Mucosa of rectum (tissue), 2 donors: Measurements from ENCODE around the gene IP6K3.

Source experiments
- H3K27ac ChIP-seq, 2 donors: one replicate each; pipeline ENCODE4 v1.7.0; 2013; ENCODE audit warnings: inconsistent platforms in 2 of 2, low read depth in 2 of 2, low read length in 2 of 2
- H3K27me3 ChIP-seq, 2 donors: one replicate each; pipeline ENCODE4 v1.7.0; 2013; ENCODE audit warnings: low read length in 2 of 2; ENCODE audit not compliant: control insufficient read depth in 2 of 2, insufficient read depth in 2 of 2
- H3K36me3 ChIP-seq, 2 donors: one replicate each; pipeline ENCODE4 v1.7.0; 2013; ENCODE audit warnings: low read length in 2 of 2; ENCODE audit not compliant: control insufficient read depth in 2 of 2, insufficient read depth in 2 of 2
- H3K4me1 ChIP-seq, 2 donors: one replicate each; pipeline ENCODE4 v1.7.0; 2013; ENCODE audit warnings: low read length in 2 of 2, mild to moderate bottlenecking in 1 of 2; ENCODE audit not compliant: control insufficient read depth in 2 of 2, insufficient read depth in 2 of 2
- H3K4me3 ChIP-seq, 2 donors: one replicate each; pipeline ENCODE4 v1.7.0; 2013; ENCODE audit warnings: low read length in 2 of 2
- H3K9ac ChIP-seq, 2 donors: one replicate each; pipeline ENCODE4 v1.7.0; 2013; ENCODE audit warnings: low read length in 2 of 2, low read depth in 1 of 2, mild to moderate bottlenecking in 1 of 2
- H3K9me3 ChIP-seq, 2 donors: one replicate each; pipeline ENCODE4 v1.7.0; 2013; ENCODE audit warnings: low read length in 2 of 2; ENCODE audit not compliant: control insufficient read depth in 2 of 2
- donor health status: healthy.
- donor health status: Normal muscosa, but diverticular disease.

IP6K3 gene

DNA sequence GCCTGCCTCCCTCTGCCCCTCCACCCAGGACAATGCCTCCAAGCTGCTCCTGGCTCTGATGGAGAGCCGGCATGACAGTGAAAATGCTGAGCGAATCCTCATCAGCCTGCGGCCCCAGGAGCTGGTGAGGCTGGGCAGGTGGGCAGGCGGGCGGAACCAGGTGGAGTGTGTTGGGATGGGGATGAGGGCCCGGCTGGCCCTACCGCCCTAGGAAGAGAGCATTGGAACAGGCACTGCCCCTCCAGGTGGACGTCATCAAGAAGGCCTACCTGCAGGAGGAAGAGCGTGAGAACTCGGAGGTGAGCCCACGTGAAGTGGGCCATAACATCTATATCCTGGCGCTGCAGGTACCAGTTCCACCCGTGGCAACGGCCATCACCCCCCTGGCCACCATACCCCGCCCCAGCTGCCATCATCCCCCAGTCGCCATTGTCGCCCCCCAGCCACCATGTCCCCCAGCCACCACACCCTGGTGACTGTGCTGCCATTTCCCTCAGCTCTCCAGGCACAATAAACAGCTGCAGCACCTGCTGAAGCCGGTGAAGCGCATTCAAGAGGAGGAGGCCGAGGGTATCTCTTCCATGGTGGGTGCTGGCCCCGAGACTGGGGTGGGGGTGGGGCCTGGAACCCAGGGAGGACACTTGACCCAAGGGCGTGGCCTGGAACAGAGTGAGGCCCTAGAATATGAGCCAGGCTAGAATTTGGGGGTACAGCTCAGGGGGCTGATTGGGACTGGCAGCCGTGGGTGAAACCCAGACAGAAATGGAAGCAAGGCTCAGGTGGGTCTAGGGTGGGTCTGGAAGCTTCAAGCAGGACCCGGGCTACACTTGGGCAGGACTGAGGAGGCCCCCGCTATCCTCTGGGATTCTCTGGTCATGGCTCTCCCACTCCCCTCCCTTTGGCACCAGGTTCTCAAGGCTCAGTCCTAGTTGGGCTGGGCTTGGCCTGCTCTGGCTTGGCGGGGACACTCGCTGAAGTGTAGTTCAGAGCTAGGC, 59.4 kb downstream of the IP6K3 start:
- peaks cover 82 to 87% of the 10 kb centered on the region in 2 donors for H3K36me3 ChIP-seq
- H3K9ac ChIP-seq, result no peak overlapping the region
- no peak overlapping the region for H3K4me3 ChIP-seq
- H3K4me1 ChIP-seq, result no peaks in the 10 kb centered on the region
- H3K9me3 ChIP-seq, result no peaks in the 10 kb centered on the region
- no peak overlapping the region for H3K27ac ChIP-seq
- H3K27me3 ChIP-seq, result no peaks in the 10 kb centered on the region

DNA sequence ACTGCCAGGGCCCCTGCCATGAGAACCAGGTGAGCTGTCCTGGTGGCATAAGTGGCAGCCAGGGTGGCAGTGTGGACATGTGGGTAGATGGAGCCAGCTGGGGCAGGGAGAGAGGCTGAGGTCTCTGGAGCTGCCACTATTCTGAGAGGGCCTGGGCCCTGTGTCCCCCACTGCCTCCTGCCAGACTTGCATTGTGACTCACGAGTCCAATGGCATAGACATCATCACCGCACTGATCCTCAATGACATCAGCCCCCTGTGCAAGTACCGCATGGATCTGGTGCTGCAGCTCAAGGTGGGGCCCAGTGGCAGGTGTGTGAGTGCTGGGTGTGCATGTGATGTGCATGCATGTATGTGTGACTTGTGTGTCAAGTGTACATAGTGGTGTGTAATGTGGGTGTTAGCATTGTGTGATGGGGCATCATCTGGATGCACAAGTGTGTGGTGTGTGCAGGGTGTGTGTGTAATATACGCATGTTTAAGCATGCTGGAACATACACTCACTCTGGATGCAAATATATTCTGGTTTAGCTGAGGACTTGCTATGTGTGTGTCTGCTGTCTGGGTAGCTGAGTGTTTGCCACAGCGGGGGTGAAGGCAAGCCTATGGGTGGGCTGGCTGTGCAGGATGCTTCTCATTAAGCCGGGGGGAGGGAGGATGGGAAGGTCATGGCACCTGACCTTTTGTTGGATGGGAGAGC, 60.3 kb downstream of the IP6K3 start:
- H3K36me3 ChIP-seq, result peaks cover 76 to 87% of the 10 kb centered on the region in 2 donors
- H3K27me3 ChIP-seq, result no peaks in the 10 kb centered on the region
- no peaks in the 10 kb centered on the region for H3K4me1 ChIP-seq
- no peak overlapping the region for H3K4me3 ChIP-seq
- H3K9ac ChIP-seq, result no peak overlapping the region
- no peak overlapping the region for H3K27ac ChIP-seq
- no peaks in the 10 kb centered on the region for H3K9me3 ChIP-seq

DNA sequence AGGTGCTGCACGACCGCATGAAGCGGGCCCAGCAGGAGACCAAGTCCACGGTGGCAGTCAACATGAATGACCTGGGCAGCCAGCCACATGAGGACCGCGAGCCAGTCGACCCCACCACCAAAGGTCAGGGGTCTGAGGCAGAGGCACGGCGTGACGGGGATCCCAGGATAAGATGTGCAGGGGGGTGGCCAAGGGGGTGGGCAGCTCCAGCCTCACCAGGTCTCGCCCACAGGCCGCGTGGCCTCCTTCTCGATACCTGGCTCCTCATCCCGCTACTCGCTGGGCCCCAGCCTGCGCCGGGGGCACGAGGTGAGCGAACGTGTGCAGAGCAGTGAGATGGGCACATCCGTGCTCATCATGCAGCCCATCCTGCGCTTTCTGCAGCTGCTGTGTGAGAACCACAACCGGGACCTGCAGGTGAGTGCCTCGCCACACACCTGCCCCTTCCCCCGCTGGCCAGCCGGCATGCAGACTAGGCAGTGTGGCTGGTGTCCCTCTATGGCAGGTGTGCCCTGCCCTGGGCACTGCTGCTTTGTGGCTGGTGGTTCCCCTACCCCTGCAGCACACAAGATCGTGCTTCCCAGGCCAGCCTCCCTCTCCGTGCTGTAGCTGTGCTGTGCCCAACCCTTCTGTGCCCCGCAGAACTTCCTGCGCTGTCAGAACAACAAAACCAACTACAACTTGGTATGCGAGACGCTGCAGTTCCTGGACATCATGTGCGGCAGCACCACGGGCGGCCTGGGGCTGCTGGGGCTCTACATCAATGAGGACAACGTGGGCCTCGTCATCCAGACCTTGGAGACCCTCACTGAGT, 61.1 kb downstream of the IP6K3 start:
- Histone ChIP-seq H3K4me3 (no peak overlapping the region), H3K27ac (no peak overlapping the region), H3K27me3 (no peaks in the 10 kb centered on the region), H3K36me3 (peaks cover 72 to 85% of the 10 kb centered on the region in 2 donors), H3K9me3 (no peaks in the 10 kb centered on the region), H3K9ac (no peak overlapping the region), H3K4me1 (no peaks in the 10 kb centered on the region)

DNA sequence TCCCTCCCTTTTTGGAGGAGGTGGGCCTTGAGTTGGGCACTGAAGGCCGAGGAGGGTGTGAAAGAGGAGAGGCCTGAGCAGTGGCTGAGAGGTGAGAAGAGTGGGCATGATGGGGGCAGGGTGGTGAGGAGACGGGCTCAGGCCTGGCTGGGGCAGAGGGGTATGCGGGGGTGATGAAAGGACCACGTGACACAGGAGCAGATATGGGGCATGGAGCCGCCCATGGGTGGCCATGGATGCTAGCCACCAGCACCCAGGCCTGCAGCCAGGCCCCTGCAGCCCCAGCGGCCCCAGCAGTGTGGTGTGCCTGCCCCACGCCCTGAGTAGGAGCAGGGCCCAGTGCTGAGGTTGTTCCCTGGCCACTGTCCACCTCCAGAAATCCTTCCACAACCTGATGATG, 61.7 kb downstream of the IP6K3 start:
- H3K27ac ChIP-seq, result no peak overlapping the region
- no peaks in the 10 kb centered on the region for H3K9me3 ChIP-seq
- H3K9ac ChIP-seq, result no peak overlapping the region
- H3K27me3 ChIP-seq, result no peaks in the 10 kb centered on the region
- peaks cover 73 to 85% of the 10 kb centered on the region in 2 donors for H3K36me3 ChIP-seq
- no peak overlapping the region for H3K4me3 ChIP-seq
- no peaks in the 10 kb centered on the region for H3K4me1 ChIP-seq

DNA sequence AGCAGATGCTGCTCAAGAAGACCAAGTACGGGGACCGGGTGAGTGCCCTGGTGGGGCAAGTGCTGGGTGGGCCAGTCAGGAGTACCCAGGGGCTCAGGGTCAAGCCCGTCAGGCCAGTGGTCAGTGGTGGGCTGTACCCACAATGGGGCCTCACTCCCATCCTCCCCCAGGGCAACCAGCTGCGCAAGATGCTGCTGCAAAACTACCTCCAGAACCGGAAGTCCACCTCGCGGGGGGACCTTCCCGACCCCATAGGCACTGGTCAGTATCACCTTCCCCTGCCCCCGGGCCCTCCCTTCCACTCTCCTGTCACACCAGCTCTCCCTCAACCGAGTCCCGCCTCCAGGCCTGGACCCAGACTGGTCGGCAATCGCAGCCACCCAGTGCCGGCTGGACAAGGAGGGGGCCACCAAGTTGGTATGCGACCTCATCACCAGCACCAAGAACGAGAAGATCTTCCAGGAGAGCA, 62.2 kb downstream of the IP6K3 start:
- no peaks in the 10 kb centered on the region for H3K4me1 ChIP-seq
- H3K9me3 ChIP-seq, result no peaks in the 10 kb centered on the region
- no peaks in the 10 kb centered on the region for H3K27me3 ChIP-seq
- H3K27ac ChIP-seq, result no peak overlapping the region
- no peak overlapping the region for H3K9ac ChIP-seq
- H3K36me3 ChIP-seq, result peaks cover 73 to 85% of the 10 kb centered on the region in 2 donors
- H3K4me3 ChIP-seq, result no peak overlapping the region

DNA sequence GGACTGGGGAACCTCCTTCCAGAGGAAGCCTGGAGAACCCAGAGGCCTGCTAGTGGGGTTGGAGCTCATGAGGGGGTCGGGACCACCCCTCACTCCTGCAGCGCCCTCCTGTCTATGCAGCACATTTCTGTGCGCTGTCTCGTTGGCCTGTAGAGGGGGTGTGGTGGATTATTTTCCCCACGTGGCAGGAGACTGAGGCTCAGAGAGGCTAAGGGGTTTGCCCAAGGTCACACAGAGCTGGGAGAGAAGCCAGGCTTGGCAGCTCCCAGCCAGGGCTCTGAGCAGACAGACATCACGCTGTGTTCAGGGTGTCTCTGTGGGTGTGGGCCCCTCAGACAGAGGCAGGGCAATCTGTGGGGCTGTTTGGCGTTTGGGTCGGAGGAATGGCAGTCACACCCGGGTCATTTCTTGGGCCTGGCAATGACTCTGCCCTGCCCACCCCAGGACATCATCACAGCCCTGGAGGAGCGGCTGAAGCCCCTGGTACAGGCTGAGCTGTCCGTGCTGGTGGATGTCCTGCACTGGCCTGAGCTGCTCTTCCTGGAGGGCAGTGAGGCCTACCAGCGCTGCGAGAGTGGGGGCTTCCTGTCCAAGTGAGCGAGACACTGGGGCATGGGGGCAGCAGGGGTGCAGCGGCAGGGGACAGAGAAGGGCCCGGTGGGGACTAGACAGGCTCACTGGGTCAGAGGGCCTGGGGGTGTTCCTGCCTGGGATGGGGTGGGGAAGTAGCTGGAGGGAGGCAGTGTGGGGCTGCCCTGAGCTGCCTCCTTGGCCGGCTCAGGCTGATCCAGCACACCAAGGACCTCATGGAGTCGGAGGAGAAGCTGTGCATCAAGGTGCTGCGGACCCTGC, 62.9 kb downstream of the IP6K3 start:
- Histone ChIP-seq H3K27ac (no peak overlapping the region), H3K36me3 (peaks cover 71 to 84% of the 10 kb centered on the region in 2 donors), H3K9ac (no peak overlapping the region), H3K4me3 (no peak overlapping the region), H3K9me3 (no peaks in the 10 kb centered on the region), H3K27me3 (no peaks in the 10 kb centered on the region), H3K4me1 (no peaks in the 10 kb centered on the region)

DNA sequence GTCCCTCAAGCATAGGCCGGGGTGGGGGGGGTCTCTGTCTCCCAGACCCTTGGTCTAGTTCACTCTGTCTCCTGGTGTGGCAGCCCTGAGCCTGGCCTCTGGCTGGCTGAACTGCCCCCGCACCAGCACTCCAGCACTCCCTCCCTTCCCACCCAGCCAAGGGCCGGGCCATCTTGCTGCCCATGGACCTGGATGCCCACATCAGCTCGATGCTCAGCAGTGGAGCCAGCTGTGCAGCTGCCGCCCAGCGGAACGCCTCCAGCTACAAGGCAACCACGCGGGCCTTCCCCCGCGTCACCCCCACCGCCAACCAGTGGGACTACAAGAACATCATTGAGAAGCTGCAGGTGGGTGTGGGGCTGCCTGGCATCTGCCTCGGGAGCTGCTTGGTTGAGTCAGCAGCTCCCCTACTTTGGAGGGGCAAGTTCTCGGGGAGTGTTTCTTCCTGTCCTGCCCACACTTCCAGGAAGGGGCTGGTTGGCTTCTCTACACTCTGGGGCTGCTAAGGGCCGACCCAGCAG, 63.6 kb downstream of the IP6K3 start:
- Histone ChIP-seq H3K36me3 (peaks cover 71 to 83% of the 10 kb centered on the region in 2 donors), H3K4me3 (no peak overlapping the region), H3K9me3 (no peaks in the 10 kb centered on the region), H3K27me3 (no peaks in the 10 kb centered on the region), H3K9ac (no peak overlapping the region), H3K4me1 (no peaks in the 10 kb centered on the region), H3K27ac (no peak overlapping the region)

DNA sequence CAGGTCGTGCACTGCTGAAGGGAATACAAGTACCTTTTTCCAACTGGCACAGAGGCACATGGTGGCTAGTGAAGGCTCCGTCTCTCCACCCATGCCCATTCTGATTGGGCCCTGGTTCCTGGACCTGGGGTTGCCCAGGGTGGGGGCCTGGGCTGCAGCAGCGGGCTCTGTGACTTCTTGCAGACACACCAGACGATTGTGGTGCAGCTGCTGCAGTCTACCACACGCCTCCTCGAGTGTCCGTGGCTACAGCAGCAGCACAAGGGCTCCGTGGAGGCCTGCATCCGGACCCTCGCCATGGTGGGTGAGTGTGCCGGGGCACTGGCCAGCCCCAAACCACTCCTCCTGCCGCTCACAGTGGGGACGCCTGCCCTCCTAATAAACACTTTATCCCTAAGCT, 64.4 kb downstream of the IP6K3 start:
- Histone ChIP-seq H3K36me3 (peaks cover 75 to 84% of the 10 kb centered on the region in 2 donors), H3K4me1 (no peaks in the 10 kb centered on the region), H3K4me3 (no peak overlapping the region), H3K9me3 (no peaks in the 10 kb centered on the region), H3K27ac (no peak overlapping the region), H3K9ac (no peak overlapping the region), H3K27me3 (no peaks in the 10 kb centered on the region)

DNA sequence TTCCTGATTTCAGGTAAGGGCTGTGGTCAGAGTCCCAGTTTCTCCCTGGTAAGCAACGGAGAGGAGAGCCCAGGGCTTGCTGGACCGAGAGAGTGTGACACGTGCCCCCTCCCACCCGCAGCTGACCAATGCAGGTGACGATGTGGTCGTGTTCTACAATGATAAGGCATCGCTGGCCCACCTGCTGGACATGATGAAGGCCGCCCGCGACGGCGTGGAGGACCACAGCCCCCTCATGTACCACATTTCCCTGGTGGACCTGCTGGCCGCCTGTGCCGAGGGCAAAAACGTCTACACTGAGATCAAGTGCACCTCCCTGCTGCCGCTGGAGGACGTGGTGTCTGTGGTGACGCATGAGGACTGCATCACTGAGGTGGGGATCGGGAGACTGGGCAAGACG, 66.9 kb downstream of the IP6K3 start:
- H3K4me1 ChIP-seq, result no peaks in the 10 kb centered on the region
- no peak overlapping the region for H3K9ac ChIP-seq
- no peaks in the 10 kb centered on the region for H3K9me3 ChIP-seq
- H3K27ac ChIP-seq, result no peak overlapping the region
- H3K36me3 ChIP-seq, result peaks cover 73 to 83% of the 10 kb centered on the region in 2 donors
- H3K27me3 ChIP-seq, result no peaks in the 10 kb centered on the region
- no peak overlapping the region for H3K4me3 ChIP-seq
